Epithelial cell of prostate (primary cell): Measurements from ENCODE around the gene HOXA10.

Source experiments
- DNase-seq: peaks from one replicate; pipeline ENCODE4 v3.0.0-alpha.2; 2011; ENCODE audit warnings: low read depth, low spot score
- H3K27ac ChIP-seq: fragments of 450-650 bp; 2 replicates; pipeline ENCODE4 v1.5.1; 2017; ENCODE audit warnings: mild to moderate bottlenecking

Gene HOXA10

GRCh38 chr7:27182285-27182841 is 8.2 kb upstream of the HOXA10 start:
- no peak overlapping the region for H3K27ac ChIP-seq
- no peak for DNase-seq

- H3K27ac ChIP-seq = no peak overlapping the region
- no peak for DNase-seq
Measured at GRCh38 chr7:27181795-27182275, 7.7 kb upstream of the HOXA10 start.

- DNase-seq = no peak
- peak overlapping the region; percentile 93 for H3K27ac ChIP-seq
Measured at GRCh38 chr7:27180431-27181420, 6.6 kb upstream of the HOXA10 start.

- DNase-seq = no peak
- H3K27ac ChIP-seq = peak overlapping the region; percentile 93
Measured at GRCh38 chr7:27179503-27180430, 5.6 kb upstream of the HOXA10 start.

- DNase-seq = no peak
- H3K27ac ChIP-seq = peak overlapping the region; percentile 93
Measured at GRCh38 chr7:27179030-27179429, 4.9 kb upstream of the HOXA10 start.

- peak overlapping the region; percentile 93 for H3K27ac ChIP-seq
- DNase-seq = no peak
Measured at GRCh38 chr7:27178366-27178765, 4.2 kb upstream of the HOXA10 start.

- peak overlapping the region; percentile 93 for H3K27ac ChIP-seq
- DNase-seq = no peak
Measured at GRCh38 chr7:27177795-27178320, 3.7 kb upstream of the HOXA10 start.

- DNase-seq = no peak
- peak overlapping the region; percentile 93 for H3K27ac ChIP-seq
Measured at GRCh38 chr7:27176962-27177794, 3.1 kb upstream of the HOXA10 start.

- H3K27ac ChIP-seq = peak overlapping the region; percentile 93
- no peak for DNase-seq
Measured at GRCh38 chr7:27176524-27176845, 2.4 kb upstream of the HOXA10 start.

- DNase-seq = no peak
- peak overlapping the region; percentile 93 for H3K27ac ChIP-seq
Measured at GRCh38 chr7:27175626-27176523, 1.8 kb upstream of the HOXA10 start.

- peak overlapping the region; percentile 93 for H3K27ac ChIP-seq
- DNase-seq = peak; percentile 67
Measured at GRCh38 chr7:27174874-27175625, 930 bp upstream of the HOXA10 start.

GRCh38 chr7:27173511-27173955 is 587 bp downstream of the HOXA10 start:
- no peak for DNase-seq
- H3K27ac ChIP-seq = peak overlapping the region; percentile 93

- DNase-seq = no peak
- peak overlapping the region; percentile 93 for H3K27ac ChIP-seq
Measured at GRCh38 chr7:27172823-27173510, 1.2 kb downstream of the HOXA10 start.

- H3K27ac ChIP-seq = peak overlapping the region; percentile 93
- no peak for DNase-seq
Measured at GRCh38 chr7:27172315-27172774, 1.8 kb downstream of the HOXA10 start.

GRCh38 chr7:27171637-27172314 is 2.3 kb downstream of the HOXA10 start:
- no peak for DNase-seq
- H3K27ac ChIP-seq = peak overlapping the region; percentile 93

- peak overlapping the region; percentile 93 for H3K27ac ChIP-seq
Measured at GRCh38 chr7:27171325-27171636, 2.8 kb downstream of the HOXA10 start.

More at GRCh38 chr7:27171325-27171636, 2.8 kb downstream of the HOXA10 start:
- DNase-seq = no peak
